HG03039 (cell line): ENCODE measurements around the gene TAF4.
"Not testable (repeated sequence)": the region's sequence is repeated elsewhere in the genome, so short reads cannot be mapped to it uniquely, and the experiment has no call there.

Experiments used
- ATAC-seq: cut with Tn5 transposase; IDR thresholded peaks from one replicate; pipeline ENCODE4 v1.9.1; 2021; ENCODE audit warnings: mild to moderate bottlenecking, moderate library complexity; ENCODE audit not compliant: unreplicated experiment

The TAF4 gene

GRCh38 chr20:62056975-62057374, 8.7 kb downstream of the TAF4 start:
- ATAC-seq, result no peak

- ATAC-seq, result no peak
Observed at GRCh38 chr20:62056377-62056776, 9.3 kb downstream of the TAF4 start.

- ATAC-seq, result not testable (repeated sequence)
Observed at GRCh38 chr20:62055862-62056115, 9.9 kb downstream of the TAF4 start.

GRCh38 chr20:62055106-62055861, 10.4 kb downstream of the TAF4 start:
- ATAC-seq, result no peak

- ATAC-seq, result no peak
Observed at GRCh38 chr20:62054451-62054953, 11.2 kb downstream of the TAF4 start.

GRCh38 chr20:62053465-62054196, 12.1 kb downstream of the TAF4 start:
- ATAC-seq, result no peak

- no peak for ATAC-seq
Observed at GRCh38 chr20:62052842-62053464, 12.7 kb downstream of the TAF4 start.

GRCh38 chr20:62052336-62052841, 13.3 kb downstream of the TAF4 start:
- no peak for ATAC-seq

GRCh38 chr20:62051546-62052255, 14.0 kb downstream of the TAF4 start:
- no peak for ATAC-seq

GRCh38 chr20:62051144-62051543, 14.5 kb downstream of the TAF4 start:
- ATAC-seq, result no peak

- no peak for ATAC-seq
Observed at GRCh38 chr20:62050166-62051120, 15.2 kb downstream of the TAF4 start.

- ATAC-seq, result no peak
Observed at GRCh38 chr20:62049342-62050165, 16.1 kb downstream of the TAF4 start.

- ATAC-seq, result no peak
Observed at GRCh38 chr20:62048821-62049291, 16.8 kb downstream of the TAF4 start.

GRCh38 chr20:62048346-62048761, 17.3 kb downstream of the TAF4 start:
- no peak for ATAC-seq

- ATAC-seq, result no peak
Observed at GRCh38 chr20:62047666-62048345, 17.9 kb downstream of the TAF4 start.

- ATAC-seq, result no peak
Observed at GRCh38 chr20:62046431-62046830, 19.2 kb downstream of the TAF4 start.

GRCh38 chr20:62045529-62046285, 20.0 kb downstream of the TAF4 start:
- ATAC-seq, result no peak

- no peak for ATAC-seq
Observed at GRCh38 chr20:62045118-62045517, 20.6 kb downstream of the TAF4 start.
